NCI-H524 (cell line): ENCODE results near the gene B9D1.
"Not testable (repeated sequence)": the region's sequence is repeated elsewhere in the genome, so short reads cannot be mapped to it uniquely, and the experiment has no call there.

Experiments
- DNase-seq, 2 experiments: peaks; one replicate each; lab custom pipeline; 2025; lab: John Stamatoyannopoulos, UW

The B9D1 gene

DNA sequence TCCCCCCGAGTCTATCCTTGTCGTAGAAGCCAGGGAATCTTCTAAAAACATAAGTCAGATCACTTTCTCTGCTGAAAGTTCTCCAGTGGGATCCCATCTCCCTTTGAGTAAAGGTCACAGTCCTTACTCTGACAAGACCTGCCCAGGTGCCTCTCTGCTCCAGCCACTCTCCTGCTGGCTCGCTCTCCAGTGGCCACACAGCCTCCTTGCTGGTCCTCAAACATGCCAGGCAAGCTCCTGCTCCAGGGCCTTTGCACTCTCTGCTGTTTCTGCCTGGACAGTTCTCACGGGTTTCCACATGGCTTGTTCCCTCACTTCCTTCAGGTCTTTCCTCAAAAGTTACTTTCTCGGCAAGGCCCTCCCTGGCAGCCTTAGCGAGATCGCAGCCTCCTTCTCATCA is 3.4 kb downstream of the B9D1 start:
- DNase-seq: no peak

GRCh38 chr17:19357761-19358160 is 4.8 kb downstream of the B9D1 start:
- DNase-seq: peak; percentile 87 to 91

DNA sequence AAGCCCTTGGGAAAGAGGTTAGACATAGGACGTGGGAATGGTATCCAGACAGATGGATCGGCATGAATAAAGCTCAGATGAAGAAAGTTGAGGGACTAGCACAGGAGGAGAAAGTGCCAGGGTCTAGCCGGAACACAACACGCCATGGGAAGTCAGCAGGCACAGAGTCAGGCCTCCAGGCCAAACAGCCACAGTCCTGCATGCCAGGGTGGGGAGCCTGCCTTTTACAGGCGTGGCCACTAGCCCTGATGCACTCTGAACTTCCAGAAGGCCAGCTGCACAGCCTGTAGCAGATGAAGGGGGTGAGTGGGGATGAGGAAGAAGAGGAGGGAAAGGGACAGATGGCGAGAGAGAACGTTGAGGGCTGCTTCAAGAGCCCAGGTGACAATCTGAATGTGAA is 5.2 kb downstream of the B9D1 start:
- DNase-seq: peak in 1 of 2 experiments; percentile 87

DNA sequence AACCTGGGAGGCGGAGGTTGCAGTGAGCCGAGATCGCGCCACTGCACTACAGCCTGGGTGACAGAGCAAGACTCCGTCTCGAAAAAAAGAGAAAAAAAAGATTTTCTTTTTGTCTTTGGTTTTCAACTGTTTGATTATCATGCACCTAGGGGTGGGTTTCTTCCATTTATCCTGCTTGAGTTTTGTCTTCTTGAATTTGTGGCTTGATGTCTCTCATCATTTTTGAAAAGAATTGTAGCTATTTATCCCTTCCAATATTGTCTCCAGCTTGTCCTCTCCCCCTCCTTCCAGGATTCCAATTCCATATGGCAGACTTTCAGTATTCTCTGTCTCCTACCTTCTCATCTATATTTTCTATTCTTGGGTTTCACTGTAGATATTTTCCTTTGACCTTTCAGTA is 7.8 kb downstream of the B9D1 start:
- no peak for DNase-seq

DNA sequence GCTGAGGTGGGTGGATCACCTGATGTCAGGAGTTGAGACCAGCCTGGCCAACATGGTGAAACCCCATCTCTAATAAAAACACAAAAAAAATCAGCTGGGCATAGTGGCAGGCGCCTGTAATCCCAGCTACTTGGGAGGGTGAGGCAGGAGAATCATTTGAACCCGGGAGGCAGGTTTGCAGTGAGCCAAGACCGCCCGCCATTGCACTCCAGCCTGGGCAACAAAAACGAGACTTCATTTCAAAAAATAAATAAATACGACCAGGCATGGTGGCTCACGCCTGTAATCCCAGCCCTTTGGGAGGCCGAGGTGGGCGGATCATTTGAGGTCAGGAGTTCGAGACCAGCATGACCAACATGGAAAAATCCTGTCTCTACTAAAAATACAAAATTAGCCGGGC is 9.1 kb downstream of the B9D1 start:
- not testable (repeated sequence) for DNase-seq

DNA sequence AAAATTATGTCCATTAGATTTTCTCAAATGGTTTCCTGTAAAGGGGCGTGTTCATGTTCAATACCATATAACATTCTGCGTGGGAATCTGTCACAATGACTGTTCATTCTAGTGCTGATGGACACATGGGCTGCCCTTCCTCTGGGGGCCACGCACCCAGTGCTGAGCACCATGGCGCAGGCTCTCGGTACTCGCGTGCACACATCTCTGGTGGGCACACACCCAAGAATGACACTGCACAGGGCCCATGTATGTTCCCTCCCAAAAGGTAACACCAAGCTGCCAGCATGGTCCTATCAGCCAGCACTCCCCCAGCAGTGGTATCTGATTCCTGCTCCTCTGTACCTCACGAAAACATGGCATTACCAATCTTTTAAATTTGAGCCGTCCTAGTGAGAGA is 13.7 kb downstream of the B9D1 start:
- DNase-seq: no peak

- no peak for DNase-seq
Measured at GRCh38 chr17:19348081-19348650, 14.4 kb downstream of the B9D1 start.

DNA sequence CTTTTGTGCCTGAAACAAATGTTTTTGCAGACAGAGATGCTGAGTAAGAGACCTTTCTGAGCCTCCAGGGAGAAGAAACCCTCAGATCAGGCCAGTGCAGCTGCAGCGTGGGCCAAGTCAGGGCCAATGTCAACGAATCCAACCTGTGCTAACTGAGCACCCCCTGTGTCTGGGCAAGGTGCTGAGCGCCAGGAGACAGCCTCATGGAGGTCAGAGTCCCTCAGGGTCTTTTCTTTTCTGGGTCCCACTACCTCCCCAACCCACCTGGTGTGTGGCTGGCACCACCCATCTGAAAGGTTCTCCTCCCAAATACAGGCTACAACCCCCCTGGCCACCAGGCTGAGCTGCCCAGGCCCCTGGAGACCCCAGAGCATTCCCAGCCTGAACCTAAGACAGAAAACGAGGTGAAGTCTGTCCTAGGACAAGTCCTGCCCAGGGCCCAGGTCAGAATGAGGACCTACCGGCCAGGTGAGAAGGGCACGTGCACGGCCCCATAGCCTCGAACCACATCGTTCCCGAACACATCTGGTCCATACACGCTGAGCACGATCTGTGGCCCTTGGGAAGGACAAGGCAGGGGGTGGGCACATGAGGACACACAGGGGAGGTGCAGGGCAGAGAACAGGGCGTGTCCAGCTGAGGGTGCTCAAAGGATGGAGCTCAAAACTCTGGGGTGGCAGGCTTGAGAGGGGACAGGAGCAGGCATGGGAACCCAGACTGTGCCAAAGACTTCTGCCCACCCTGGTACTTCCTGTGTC is 15.0 kb downstream of the B9D1 start:
- DNase-seq: no peak

GRCh38 chr17:19346351-19347255 is 15.9 kb downstream of the B9D1 start:
- DNase-seq: peak; percentile 50 to 76

DNA sequence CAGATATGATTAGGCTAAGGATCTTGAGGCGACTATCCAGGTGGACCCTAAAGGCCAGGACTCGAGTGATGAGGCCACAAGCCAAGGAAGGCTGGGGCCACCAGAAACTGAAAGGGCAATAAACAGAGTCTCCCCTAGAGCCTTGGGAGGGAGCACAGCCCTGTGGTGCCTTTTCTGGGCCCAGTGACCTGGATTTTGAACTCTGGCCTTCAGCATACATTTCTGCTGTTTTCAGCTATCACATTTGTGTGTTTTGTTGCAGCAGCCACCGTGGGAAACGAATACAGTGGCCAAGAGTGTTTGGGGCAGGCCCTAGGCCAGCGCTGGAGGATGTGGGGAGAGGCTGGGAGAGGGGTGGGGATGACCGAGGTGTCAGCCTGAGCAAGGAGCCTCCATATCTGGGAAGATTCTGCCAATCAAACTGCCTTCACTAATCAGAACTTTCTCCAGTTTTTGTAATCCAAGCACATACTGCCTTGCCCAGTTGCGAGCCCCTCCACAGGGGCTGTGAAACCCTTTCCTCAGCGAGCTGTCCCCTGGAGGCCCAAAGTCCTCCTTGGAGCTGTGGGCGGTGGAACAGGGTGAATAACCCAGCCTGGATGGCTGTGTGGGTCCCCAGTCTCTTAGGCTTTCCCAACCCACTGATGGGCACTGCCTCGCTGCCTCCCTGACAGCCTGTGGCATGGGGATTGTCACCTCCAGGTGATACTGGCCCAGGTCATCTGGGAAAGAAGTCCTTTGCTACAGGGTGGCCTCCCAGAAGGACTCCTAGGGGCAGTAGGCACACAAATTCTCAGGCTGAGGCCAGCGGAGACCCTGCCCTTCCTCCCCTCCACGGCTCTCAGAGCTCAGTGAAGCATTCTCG is 16.8 kb downstream of the B9D1 start:
- DNase-seq: no peak

DNA sequence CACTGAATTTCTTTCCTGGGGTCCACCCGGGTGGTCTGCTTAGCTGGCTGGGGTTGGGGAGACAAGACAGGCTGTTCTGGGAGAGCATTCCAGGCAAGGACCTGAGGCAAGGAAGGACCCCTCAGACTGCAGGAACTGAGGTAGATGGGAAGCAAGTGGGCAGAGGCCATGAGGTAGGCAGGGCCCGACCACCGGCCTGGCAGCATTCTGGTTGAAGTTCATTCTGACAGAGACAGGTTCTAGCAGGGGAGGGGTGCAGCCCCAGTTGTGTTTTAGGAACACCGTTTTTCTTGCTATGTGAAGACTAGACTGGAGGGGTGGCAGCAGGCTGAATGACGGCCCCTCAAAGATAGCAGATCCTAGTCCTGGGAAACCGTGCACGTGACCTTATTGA is 17.5 kb downstream of the B9D1 start:
- no peak for DNase-seq

DNA sequence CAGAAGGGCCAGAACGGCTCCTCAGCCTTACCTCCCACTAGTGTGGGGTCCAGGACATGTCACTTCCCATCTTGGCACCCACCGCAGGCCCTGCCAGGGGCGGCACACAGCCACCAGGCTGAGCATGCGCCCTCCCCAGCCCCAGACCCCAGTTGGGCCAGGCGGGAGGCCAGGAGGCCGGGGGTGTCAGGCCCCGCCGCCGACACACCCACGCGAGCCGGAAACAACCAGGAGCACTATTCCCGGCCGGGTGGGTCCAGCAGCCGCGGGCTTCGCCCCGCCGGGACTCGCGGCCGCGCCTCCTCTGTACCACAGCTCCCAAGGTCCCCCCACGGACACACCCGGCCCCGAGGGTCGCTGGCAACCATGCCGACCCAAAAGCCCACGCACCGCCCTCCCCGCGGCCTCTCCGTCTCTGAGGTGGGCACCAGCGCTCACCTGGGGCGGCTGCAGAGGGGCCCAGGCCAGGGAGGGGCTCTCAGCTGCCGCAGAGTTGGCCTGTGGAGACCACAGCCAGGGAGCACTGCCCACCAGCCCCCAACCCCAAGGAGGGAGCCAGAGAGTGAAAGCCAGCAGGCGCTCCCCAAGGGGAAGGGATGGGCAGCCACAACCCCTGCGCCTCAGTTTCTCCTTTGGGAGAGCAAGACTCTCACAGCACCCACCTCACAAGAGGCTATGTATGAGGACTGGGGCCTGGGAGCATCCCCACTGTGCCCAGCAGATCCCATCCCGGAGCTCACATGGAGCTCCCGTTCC is 18.0 kb downstream of the B9D1 start:
- DNase-seq: no peak

DNA sequence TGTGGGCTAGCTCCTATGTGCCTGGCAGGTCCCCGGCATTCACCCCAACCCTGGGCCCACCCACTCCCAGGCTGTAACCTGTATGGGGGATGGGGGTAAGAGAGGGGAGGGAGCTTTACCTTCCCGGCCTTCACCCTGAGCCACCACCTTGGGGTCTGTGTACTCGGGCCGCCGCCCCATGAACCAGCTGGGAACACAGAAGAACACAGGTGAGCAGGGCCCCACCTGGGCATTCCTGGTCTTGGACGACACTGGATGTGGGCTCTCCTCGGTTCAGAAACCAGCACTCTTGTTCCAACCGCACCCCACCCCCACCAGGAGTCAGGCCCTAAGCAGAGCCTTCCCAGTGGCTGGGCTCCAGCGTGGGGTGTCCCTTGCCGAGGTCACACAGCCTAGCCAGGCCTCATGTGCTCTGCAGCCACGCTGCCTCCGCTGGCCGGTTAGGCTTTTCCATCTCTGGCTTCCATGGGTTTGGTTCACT is 18.8 kb downstream of the B9D1 start:
- no peak for DNase-seq

DNA sequence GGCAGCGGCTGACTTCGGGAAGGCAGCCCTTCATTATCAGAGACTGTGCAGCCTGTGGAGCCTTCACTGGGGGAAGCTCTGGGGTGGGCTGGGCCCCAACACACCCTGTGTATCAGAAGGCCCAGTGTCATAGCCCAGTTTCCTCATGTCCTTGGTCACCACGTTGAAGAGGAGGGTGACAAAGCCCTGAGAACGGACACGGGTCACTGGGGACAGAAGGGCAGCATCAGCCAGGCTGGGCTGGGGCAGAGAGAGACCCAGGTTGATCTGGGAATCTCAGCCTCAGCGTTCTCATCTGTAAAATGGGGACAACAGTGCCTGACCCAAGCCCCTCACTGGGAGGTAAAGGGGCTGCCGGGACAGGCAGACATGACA is 19.3 kb downstream of the B9D1 start:
- DNase-seq: no peak

DNA sequence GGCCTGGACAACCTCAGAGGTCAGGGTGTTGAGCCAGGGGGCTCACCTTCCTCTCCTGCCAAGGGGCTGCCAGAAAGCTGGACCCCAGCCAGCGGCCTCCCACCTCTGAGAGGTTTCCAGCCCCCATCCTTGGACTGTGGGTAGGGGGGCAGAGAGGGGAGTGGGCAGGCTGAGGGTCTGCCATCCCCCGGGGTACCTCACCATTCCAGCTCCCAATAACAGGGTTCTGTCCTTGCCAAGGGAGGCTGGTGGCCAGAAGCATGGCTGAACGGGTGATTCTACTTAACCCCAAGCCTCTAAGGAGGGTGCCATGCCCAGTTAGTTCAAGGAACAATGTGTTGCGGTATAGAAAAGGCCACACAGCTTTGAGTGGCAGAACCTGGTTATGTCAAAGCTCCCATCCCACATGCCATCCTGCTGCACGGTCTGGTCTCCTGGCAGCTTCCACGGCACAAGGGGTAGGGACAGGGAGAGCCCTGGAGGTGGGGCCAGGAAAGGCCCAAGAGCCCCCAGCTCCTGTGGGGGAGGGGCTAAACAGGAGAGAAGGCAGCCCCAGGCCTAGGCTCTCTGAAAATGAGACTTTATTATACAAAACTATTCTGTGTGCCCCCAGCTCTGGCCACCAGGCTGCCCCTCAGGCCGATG is 19.8 kb downstream of the B9D1 start:
- DNase-seq: no peak

DNA sequence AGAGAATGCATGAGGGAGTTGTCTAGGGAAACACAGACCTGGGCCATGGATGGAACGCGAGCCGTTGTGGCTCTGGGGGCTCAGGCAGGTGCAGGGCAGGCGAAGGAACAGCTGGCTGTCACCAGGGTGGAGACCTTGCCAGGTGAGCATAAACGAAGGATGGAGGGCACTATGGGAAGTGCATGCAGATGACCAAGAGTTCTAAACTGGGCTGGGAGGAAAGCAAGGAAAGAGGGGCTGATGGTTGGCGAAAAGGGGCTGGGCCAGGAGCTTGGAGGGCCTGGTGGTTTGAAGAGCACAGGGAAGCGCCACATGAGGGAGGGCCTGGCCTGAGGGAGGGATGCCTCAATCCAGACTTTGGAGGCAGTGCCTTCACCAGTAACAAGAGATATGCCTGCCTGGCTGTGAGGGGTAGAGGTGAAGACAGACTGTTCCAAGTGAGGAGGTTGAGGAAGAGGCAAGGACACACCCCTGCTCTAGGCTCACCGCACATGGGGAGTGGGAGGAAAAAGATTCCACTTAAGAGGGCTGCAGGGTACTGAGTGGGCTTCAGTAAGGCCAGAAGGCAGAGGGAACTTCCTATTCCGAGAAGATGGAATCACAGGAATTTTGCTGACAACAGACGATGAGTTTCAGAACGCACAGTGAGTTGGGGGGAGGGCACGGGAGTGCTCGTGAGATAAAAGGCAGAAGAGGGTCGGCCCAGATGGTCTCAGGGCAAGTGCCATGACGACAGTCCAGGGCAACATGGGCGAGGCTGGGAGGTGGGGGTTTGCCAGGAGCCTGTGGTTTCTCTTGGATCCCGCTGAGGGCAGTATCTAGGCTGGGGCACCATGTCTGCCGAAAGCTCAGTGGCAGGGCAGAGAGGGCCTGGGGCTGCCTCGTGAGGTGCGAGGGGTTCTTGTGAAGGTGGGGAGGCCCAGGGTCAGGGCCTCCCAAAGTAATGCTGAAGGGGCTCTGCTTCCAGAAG is 20.6 kb downstream of the B9D1 start:
- DNase-seq: peak in 1 of 2 experiments; percentile 29

GRCh38 chr17:19341211-19341631 is 21.3 kb downstream of the B9D1 start:
- DNase-seq: no peak

DNA sequence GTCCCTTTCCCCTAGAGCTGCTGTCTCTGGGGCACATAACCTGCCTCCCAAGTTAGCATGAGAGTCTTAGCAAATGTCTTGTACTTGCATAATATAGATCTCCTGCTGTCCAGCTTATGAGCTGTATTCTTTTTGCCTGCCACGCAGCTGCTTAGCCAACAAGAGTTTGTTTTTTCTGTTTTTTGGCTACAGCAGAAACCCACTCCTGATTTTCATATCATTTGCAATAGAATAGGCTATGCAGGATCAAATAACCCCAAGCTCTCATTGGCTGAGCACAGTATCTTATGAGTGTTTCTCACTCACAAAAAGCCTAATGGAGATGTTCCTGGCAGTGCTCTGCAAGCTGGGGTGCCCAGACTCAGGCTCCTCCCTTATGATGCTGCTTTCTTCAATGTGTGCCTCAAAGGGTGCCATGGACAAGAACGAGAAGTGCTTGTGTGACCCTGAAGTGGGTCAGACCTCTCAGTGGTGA is 23.1 kb downstream of the B9D1 start:
- no peak for DNase-seq
